Measurements from ENCODE around the gene NKD1.
"Not testable (repeated sequence)": the region's sequence is repeated elsewhere in the genome, so short reads cannot be mapped to it uniquely, and the experiment has no call there.

NKD1 gene

GRCh38 chr16:50548125-50548908 lies at the start of gene NKD1:
Gene NKD1, plus strand, starts transcription at chr16:50548396. Its CDS starts 158 bp downstream, at chr16:50548554.
- H3K27ac ChIP-seq (ENCODE audit: low read length) = no peak within 1 kb of the TSS
- H3K9me3 ChIP-seq (ENCODE audit: control insufficient read depth in 1 of 2, low read length in 2 of 2) = no peaks in the 10 kb centered on the region
- peaks cover 0 to 21% of the 10 kb centered on the region in 2 donors for H3K4me1 ChIP-seq (ENCODE audit: control insufficient read depth in 1 of 2, insufficient read depth in 2 of 2, low read length in 2 of 2)
- no peaks in the 10 kb centered on the region for H3K36me3 ChIP-seq (ENCODE audit: control insufficient read depth in 1 of 2, insufficient read depth in 2 of 2, low read length in 2 of 2)
- peak within 1 kb of the TSS; percentile 46 to 78 for H3K4me3 ChIP-seq (ENCODE audit: low read depth in 1 of 2, low read length in 2 of 2)
- H3K27me3 ChIP-seq (ENCODE audit: low read depth, low read length) = peaks cover 4% of the 10 kb centered on the region

GRCh38 chr16:50498431-50499155 lies 49.6 kb upstream of the NKD1 start:
- no peak overlapping the region for H3K27ac ChIP-seq (ENCODE audit: low read length)
- H3K4me1 ChIP-seq (ENCODE audit: control insufficient read depth in 1 of 2, insufficient read depth in 2 of 2, low read length in 2 of 2) = peaks cover 0 to 9% of the 10 kb centered on the region in 2 donors
- H3K4me3 ChIP-seq (ENCODE audit: low read depth in 1 of 2, low read length in 2 of 2) = no peak overlapping the region
- H3K36me3 ChIP-seq (ENCODE audit: control insufficient read depth in 1 of 2, insufficient read depth in 2 of 2, low read length in 2 of 2) = no peaks in the 10 kb centered on the region
- H3K27me3 ChIP-seq (ENCODE audit: low read depth, low read length) = no peaks in the 10 kb centered on the region
- peaks cover 0 to 7% of the 10 kb centered on the region in 2 donors for H3K9me3 ChIP-seq (ENCODE audit: control insufficient read depth in 1 of 2, low read length in 2 of 2)

GRCh38 chr16:50499254-50499653 lies 48.9 kb upstream of the NKD1 start:
- no peaks in the 10 kb centered on the region for H3K36me3 ChIP-seq (ENCODE audit: control insufficient read depth in 1 of 2, insufficient read depth in 2 of 2, low read length in 2 of 2)
- H3K27ac ChIP-seq (ENCODE audit: low read length) = no peak overlapping the region
- peaks cover 0 to 9% of the 10 kb centered on the region in 2 donors for H3K4me1 ChIP-seq (ENCODE audit: control insufficient read depth in 1 of 2, insufficient read depth in 2 of 2, low read length in 2 of 2)
- no peak overlapping the region for H3K4me3 ChIP-seq (ENCODE audit: low read depth in 1 of 2, low read length in 2 of 2)
- no peaks in the 10 kb centered on the region for H3K27me3 ChIP-seq (ENCODE audit: low read depth, low read length)
- H3K9me3 ChIP-seq (ENCODE audit: control insufficient read depth in 1 of 2, low read length in 2 of 2) = peaks cover 0 to 7% of the 10 kb centered on the region in 2 donors

GRCh38 chr16:50500171-50500874 lies 47.9 kb upstream of the NKD1 start:
- Histone ChIP-seq H3K4me1 (ENCODE audit: control insufficient read depth in 1 of 2, insufficient read depth in 2 of 2, low read length in 2 of 2) (peaks cover 0 to 9% of the 10 kb centered on the region in 2 donors), H3K9me3 (ENCODE audit: control insufficient read depth in 1 of 2, low read length in 2 of 2) (peaks cover 0 to 7% of the 10 kb centered on the region in 2 donors), H3K4me3 (ENCODE audit: low read depth in 1 of 2, low read length in 2 of 2) (no peak overlapping the region), H3K27ac (ENCODE audit: low read length) (no peak overlapping the region), H3K36me3 (ENCODE audit: control insufficient read depth in 1 of 2, insufficient read depth in 2 of 2, low read length in 2 of 2) (no peaks in the 10 kb centered on the region), H3K27me3 (ENCODE audit: low read depth, low read length) (no peaks in the 10 kb centered on the region)

- Histone ChIP-seq H3K4me1 (ENCODE audit: control insufficient read depth in 1 of 2, insufficient read depth in 2 of 2, low read length in 2 of 2) (peaks cover 0 to 9% of the 10 kb centered on the region in 2 donors), H3K36me3 (ENCODE audit: control insufficient read depth in 1 of 2, insufficient read depth in 2 of 2, low read length in 2 of 2) (no peaks in the 10 kb centered on the region), H3K9me3 (ENCODE audit: control insufficient read depth in 1 of 2, low read length in 2 of 2) (peaks cover 0 to 7% of the 10 kb centered on the region in 2 donors), H3K27me3 (ENCODE audit: low read depth, low read length) (no peaks in the 10 kb centered on the region), H3K4me3 (ENCODE audit: low read depth in 1 of 2, low read length in 2 of 2) (no peak overlapping the region), H3K27ac (ENCODE audit: low read length) (no peak overlapping the region)
Observed at GRCh38 chr16:50501251-50501650, 46.9 kb upstream of the NKD1 start.

GRCh38 chr16:50501986-50502615 lies 46.1 kb upstream of the NKD1 start:
- no peaks in the 10 kb centered on the region for H3K27me3 ChIP-seq (ENCODE audit: low read depth, low read length)
- no peak overlapping the region for H3K4me3 ChIP-seq (ENCODE audit: low read depth in 1 of 2, low read length in 2 of 2)

GRCh38 chr16:50502616-50503011 lies 45.6 kb upstream of the NKD1 start:
- Histone ChIP-seq H3K4me1 (ENCODE audit: control insufficient read depth in 1 of 2, insufficient read depth in 2 of 2, low read length in 2 of 2) (peaks cover 0 to 9% of the 10 kb centered on the region in 2 donors), H3K9me3 (ENCODE audit: control insufficient read depth in 1 of 2, low read length in 2 of 2) (peaks cover 0 to 7% of the 10 kb centered on the region in 2 donors), H3K36me3 (ENCODE audit: control insufficient read depth in 1 of 2, insufficient read depth in 2 of 2, low read length in 2 of 2) (no peaks in the 10 kb centered on the region), H3K27me3 (ENCODE audit: low read depth, low read length) (no peaks in the 10 kb centered on the region), H3K27ac (ENCODE audit: low read length) (no peak overlapping the region), H3K4me3 (ENCODE audit: low read depth in 1 of 2, low read length in 2 of 2) (no peak overlapping the region)

More at GRCh38 chr16:50501986-50502615, 46.1 kb upstream of the NKD1 start:
- no peak overlapping the region for H3K27ac ChIP-seq (ENCODE audit: low read length)
- H3K36me3 ChIP-seq (ENCODE audit: control insufficient read depth in 1 of 2, insufficient read depth in 2 of 2, low read length in 2 of 2) = no peaks in the 10 kb centered on the region
- H3K9me3 ChIP-seq (ENCODE audit: control insufficient read depth in 1 of 2, low read length in 2 of 2) = peaks cover 0 to 7% of the 10 kb centered on the region in 2 donors
- H3K4me1 ChIP-seq (ENCODE audit: control insufficient read depth in 1 of 2, insufficient read depth in 2 of 2, low read length in 2 of 2) = peaks cover 0 to 9% of the 10 kb centered on the region in 2 donors

- not testable (repeated sequence) for H3K9me3 ChIP-seq (ENCODE audit: control insufficient read depth in 1 of 2, low read length in 2 of 2); H3K27me3 ChIP-seq (ENCODE audit: low read depth, low read length); H3K27ac ChIP-seq (ENCODE audit: low read length); H3K4me1 ChIP-seq (ENCODE audit: control insufficient read depth in 1 of 2, insufficient read depth in 2 of 2, low read length in 2 of 2); H3K4me3 ChIP-seq (ENCODE audit: low read depth in 1 of 2, low read length in 2 of 2); H3K36me3 ChIP-seq (ENCODE audit: control insufficient read depth in 1 of 2, insufficient read depth in 2 of 2, low read length in 2 of 2)
Observed at GRCh38 chr16:50503868-50504531, 44.2 kb upstream of the NKD1 start.

GRCh38 chr16:50505115-50505514 lies 43.1 kb upstream of the NKD1 start:
- H3K4me3 ChIP-seq (ENCODE audit: low read depth in 1 of 2, low read length in 2 of 2) = no peak overlapping the region
- no peaks in the 10 kb centered on the region for H3K36me3 ChIP-seq (ENCODE audit: control insufficient read depth in 1 of 2, insufficient read depth in 2 of 2, low read length in 2 of 2)
- no peak overlapping the region for H3K27ac ChIP-seq (ENCODE audit: low read length)
- no peaks in the 10 kb centered on the region for H3K27me3 ChIP-seq (ENCODE audit: low read depth, low read length)
- H3K4me1 ChIP-seq (ENCODE audit: control insufficient read depth in 1 of 2, insufficient read depth in 2 of 2, low read length in 2 of 2) = no peaks in the 10 kb centered on the region
- peaks cover 0 to 7% of the 10 kb centered on the region in 2 donors for H3K9me3 ChIP-seq (ENCODE audit: control insufficient read depth in 1 of 2, low read length in 2 of 2)

GRCh38 chr16:50505714-50506542 lies 42.3 kb upstream of the NKD1 start:
- Histone ChIP-seq H3K4me3 (ENCODE audit: low read depth in 1 of 2, low read length in 2 of 2) (no peak overlapping the region), H3K9me3 (ENCODE audit: control insufficient read depth in 1 of 2, low read length in 2 of 2) (peaks cover 0 to 7% of the 10 kb centered on the region in 2 donors), H3K27ac (ENCODE audit: low read length) (no peak overlapping the region), H3K36me3 (ENCODE audit: control insufficient read depth in 1 of 2, insufficient read depth in 2 of 2, low read length in 2 of 2) (no peaks in the 10 kb centered on the region), H3K4me1 (ENCODE audit: control insufficient read depth in 1 of 2, insufficient read depth in 2 of 2, low read length in 2 of 2) (no peaks in the 10 kb centered on the region), H3K27me3 (ENCODE audit: low read depth, low read length) (no peaks in the 10 kb centered on the region)
